H1 (cell line): Measurements from ENCODE around the gene EPHA5. TPM values are rescaled to one million over a fixed set of nuclear protein-coding genes. Genes with fewer than 3 reads are reported as not detected.

Source experiments
- CBX5 ChIP-seq: fragments of 300-800, 300-1000 bp; sonication (generic); IDR thresholded peaks from 2 replicates; pipeline ENCODE4 v1.7.1; 2016; ENCODE audit warnings: antibody characterized with exemption, low read length, low read depth
- PHF8 ChIP-seq: fragments of 200-600 bp; sonication (generic); conservative IDR thresholded peaks from 2 replicates; pipeline ENCODE4 v1.7.1; 2012; ENCODE audit warnings: low read depth, mild to moderate bottlenecking, inconsistent platforms, low read length, moderate library complexity
- RNF2 ChIP-seq: fragments of 200-900, 300-1000 bp; sonication (generic); IDR thresholded peaks from 2 replicates; pipeline ENCODE4 v1.7.1; 2016; ENCODE audit warnings: borderline replicate concordance, low read depth, mild to moderate bottlenecking, antibody characterized with exemption, low read length; ENCODE audit not compliant: poor library complexity, severe bottlenecking; ENCODE audit errors: missing control alignments
- SP2 ChIP-seq: IDR thresholded peaks from 2 replicates; pipeline ENCODE4 v1.6.1; 2012; ENCODE audit warnings: mild to moderate bottlenecking, low read length, inconsistent platforms
- SP4 ChIP-seq: IDR thresholded peaks from 2 replicates; pipeline ENCODE4 v1.6.1; 2012; ENCODE audit warnings: low read length, inconsistent platforms
- ZNF274 ChIP-seq: IDR thresholded peaks from 2 replicates; pipeline ENCODE4 v1.7.0; 2012; ENCODE audit warnings: low read length, borderline replicate concordance; ENCODE audit errors: extremely low read depth
- polyA plus RNA-seq, 7 experiments: library from polyadenylated mRNA; depleted of rRNA in 3 of 7; stranded (reverse) in 5 of 7; unstranded in 2 of 7; fragments of >200 nt in 5 of 7; fragments of 200-250 nt in 2 of 7; gene quantifications; 1 replicate in 5 of 7; 2 replicates in 1 of 7; 4 replicates in 1 of 7; pipeline versions ENCODE4 v1.2.1 to v1.2.3, GENCODE V29; 2011 to 2013; ENCODE audit warnings: missing spikeins in 2 of 7, mixed read lengths in 2 of 7
- total RNA-seq: library from RNA; stranded (reverse); fragmentation: NEBNext Ultra II Directional; extraction: Animal tissue kit (Norgen Biotek cat#: 25700); gene quantifications from 2 replicates; pipeline ENCODE4 v1.2.1, GENCODE V29; 2021
- TF ChIP-seq, protein P1 (sequence below): fragments of 300-600 bp; sonication (generic); IDR thresholded peaks from 2 replicates; pipeline ENCODE4 v1.7.1; 2012; ENCODE audit warnings: low read length, moderate library complexity, mild to moderate bottlenecking, inconsistent platforms; ENCODE audit not compliant: insufficient replicate concordance

The EPHA5 gene
- total and polyA plus RNA-seq, 2 of the 8 experiments (the other 6 are each of a cell fraction or from before 2014, with no cell fraction given), result 0.03 to 0.11 TPM

DNA sequence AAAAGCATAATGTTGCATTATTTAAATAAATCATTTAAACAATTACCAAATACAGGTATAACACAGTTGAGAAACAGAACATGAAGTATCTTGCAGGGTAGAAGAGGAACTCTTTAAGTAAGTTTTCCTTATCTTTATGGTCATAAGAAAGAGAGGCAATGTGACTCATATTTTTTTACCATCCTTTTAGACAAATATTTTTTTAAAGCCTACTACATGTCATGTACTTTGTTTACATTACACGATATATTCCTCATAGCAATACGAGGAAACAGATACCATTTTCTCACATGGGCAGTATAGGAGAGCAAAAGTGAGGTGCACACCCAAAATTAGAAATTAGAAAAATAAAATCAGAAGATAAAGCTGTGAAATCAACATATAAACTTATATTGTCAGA lies 49.3 kb upstream of the EPHA5 start (continued):
- TF ChIP-seq, protein P1, sequence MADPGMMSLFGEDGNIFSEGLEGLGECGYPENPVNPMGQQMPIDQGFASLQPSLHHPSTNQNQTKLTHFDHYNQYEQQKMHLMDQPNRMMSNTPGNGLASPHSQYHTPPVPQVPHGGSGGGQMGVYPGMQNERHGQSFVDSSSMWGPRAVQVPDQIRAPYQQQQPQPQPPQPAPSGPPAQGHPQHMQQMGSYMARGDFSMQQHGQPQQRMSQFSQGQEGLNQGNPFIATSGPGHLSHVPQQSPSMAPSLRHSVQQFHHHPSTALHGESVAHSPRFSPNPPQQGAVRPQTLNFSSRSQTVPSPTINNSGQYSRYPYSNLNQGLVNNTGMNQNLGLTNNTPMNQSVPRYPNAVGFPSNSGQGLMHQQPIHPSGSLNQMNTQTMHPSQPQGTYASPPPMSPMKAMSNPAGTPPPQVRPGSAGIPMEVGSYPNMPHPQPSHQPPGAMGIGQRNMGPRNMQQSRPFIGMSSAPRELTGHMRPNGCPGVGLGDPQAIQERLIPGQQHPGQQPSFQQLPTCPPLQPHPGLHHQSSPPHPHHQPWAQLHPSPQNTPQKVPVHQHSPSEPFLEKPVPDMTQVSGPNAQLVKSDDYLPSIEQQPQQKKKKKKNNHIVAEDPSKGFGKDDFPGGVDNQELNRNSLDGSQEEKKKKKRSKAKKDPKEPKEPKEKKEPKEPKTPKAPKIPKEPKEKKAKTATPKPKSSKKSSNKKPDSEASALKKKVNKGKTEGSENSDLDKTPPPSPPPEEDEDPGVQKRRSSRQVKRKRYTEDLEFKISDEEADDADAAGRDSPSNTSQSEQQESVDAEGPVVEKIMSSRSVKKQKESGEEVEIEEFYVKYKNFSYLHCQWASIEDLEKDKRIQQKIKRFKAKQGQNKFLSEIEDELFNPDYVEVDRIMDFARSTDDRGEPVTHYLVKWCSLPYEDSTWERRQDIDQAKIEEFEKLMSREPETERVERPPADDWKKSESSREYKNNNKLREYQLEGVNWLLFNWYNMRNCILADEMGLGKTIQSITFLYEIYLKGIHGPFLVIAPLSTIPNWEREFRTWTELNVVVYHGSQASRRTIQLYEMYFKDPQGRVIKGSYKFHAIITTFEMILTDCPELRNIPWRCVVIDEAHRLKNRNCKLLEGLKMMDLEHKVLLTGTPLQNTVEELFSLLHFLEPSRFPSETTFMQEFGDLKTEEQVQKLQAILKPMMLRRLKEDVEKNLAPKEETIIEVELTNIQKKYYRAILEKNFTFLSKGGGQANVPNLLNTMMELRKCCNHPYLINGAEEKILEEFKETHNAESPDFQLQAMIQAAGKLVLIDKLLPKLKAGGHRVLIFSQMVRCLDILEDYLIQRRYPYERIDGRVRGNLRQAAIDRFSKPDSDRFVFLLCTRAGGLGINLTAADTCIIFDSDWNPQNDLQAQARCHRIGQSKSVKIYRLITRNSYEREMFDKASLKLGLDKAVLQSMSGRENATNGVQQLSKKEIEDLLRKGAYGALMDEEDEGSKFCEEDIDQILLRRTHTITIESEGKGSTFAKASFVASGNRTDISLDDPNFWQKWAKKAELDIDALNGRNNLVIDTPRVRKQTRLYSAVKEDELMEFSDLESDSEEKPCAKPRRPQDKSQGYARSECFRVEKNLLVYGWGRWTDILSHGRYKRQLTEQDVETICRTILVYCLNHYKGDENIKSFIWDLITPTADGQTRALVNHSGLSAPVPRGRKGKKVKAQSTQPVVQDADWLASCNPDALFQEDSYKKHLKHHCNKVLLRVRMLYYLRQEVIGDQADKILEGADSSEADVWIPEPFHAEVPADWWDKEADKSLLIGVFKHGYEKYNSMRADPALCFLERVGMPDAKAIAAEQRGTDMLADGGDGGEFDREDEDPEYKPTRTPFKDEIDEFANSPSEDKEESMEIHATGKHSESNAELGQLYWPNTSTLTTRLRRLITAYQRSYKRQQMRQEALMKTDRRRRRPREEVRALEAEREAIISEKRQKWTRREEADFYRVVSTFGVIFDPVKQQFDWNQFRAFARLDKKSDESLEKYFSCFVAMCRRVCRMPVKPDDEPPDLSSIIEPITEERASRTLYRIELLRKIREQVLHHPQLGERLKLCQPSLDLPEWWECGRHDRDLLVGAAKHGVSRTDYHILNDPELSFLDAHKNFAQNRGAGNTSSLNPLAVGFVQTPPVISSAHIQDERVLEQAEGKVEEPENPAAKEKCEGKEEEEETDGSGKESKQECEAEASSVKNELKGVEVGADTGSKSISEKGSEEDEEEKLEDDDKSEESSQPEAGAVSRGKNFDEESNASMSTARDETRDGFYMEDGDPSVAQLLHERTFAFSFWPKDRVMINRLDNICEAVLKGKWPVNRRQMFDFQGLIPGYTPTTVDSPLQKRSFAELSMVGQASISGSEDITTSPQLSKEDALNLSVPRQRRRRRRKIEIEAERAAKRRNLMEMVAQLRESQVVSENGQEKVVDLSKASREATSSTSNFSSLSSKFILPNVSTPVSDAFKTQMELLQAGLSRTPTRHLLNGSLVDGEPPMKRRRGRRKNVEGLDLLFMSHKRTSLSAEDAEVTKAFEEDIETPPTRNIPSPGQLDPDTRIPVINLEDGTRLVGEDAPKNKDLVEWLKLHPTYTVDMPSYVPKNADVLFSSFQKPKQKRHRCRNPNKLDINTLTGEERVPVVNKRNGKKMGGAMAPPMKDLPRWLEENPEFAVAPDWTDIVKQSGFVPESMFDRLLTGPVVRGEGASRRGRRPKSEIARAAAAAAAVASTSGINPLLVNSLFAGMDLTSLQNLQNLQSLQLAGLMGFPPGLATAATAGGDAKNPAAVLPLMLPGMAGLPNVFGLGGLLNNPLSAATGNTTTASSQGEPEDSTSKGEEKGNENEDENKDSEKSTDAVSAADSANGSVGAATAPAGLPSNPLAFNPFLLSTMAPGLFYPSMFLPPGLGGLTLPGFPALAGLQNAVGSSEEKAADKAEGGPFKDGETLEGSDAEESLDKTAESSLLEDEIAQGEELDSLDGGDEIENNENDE, result no peak
- TF ChIP-seq RNF2, result no peak
- no peak for TF ChIP-seq SP2
- no peak for TF ChIP-seq ZNF274
- no peak for TF ChIP-seq CBX5
- TF ChIP-seq PHF8, result no peak
- no peak for TF ChIP-seq SP4
- TF ChIP-seq, all 59 proteins: peak for 0
